Measurements from ENCODE around the gene SLC18A2.

Gene SLC18A2

GRCh38 chr10:117260084-117260483 is 19.2 kb downstream of the SLC18A2 start:
- Histone ChIP-seq H3K4me1 (no peaks in the 10 kb centered on the region), H3K27me3 (peaks cover 0 to 43% of the 10 kb centered on the region in 2 donors), H3K9me3 (no peaks in the 10 kb centered on the region), H3K4me3 (no peak overlapping the region), H3K27ac (no peak overlapping the region), H3K36me3 (no peaks in the 10 kb centered on the region)
- no peak for TF ChIP-seq CTCF (IDR thresholded peaks at IDR 0.05)
- intact Hi-C loops (cut with DNase I; ENCODE audit: low total_unique reads), result no loop called here
- no peak for DNase-seq

- Histone ChIP-seq H3K36me3 (no peaks in the 10 kb centered on the region), H3K4me3 (no peak overlapping the region), H3K27me3 (peaks cover 0 to 40% of the 10 kb centered on the region in 2 donors), H3K27ac (no peak overlapping the region), H3K9me3 (no peaks in the 10 kb centered on the region), H3K4me1 (no peaks in the 10 kb centered on the region)
- DNase-seq, result no peak
- intact Hi-C loops (cut with DNase I; ENCODE audit: low total_unique reads), result no loop called here
- TF ChIP-seq CTCF (IDR thresholded peaks at IDR 0.05), result no peak
These were observed 20.6 kb downstream of the SLC18A2 start for GRCh38 chr10:117261501-117261900.

- no peak for DNase-seq
- no peak for TF ChIP-seq CTCF (IDR thresholded peaks at IDR 0.05)
- H3K9me3 ChIP-seq, result no peaks in the 10 kb centered on the region
- intact Hi-C loops (cut with DNase I; ENCODE audit: low total_unique reads), result no loop called here
- H3K27me3 ChIP-seq, result peaks cover 0 to 38% of the 10 kb centered on the region in 2 donors
- no peaks in the 10 kb centered on the region for H3K4me1 ChIP-seq
- H3K4me3 ChIP-seq, result no peak overlapping the region
- no peak overlapping the region for H3K27ac ChIP-seq
- no peaks in the 10 kb centered on the region for H3K36me3 ChIP-seq
These were observed 21.5 kb downstream of the SLC18A2 start for GRCh38 chr10:117262291-117262902.

- Histone ChIP-seq H3K9me3 (no peaks in the 10 kb centered on the region), H3K27ac (no peak overlapping the region)
These were observed 22.0 kb downstream of the SLC18A2 start for GRCh38 chr10:117262903-117263293.

GRCh38 chr10:117264782-117265181 is 23.9 kb downstream of the SLC18A2 start:
- Histone ChIP-seq H3K27me3 (peaks cover 0 to 33% of the 10 kb centered on the region in 2 donors), H3K4me3 (no peak overlapping the region), H3K27ac (no peak overlapping the region), H3K9me3 (no peaks in the 10 kb centered on the region), H3K4me1 (no peaks in the 10 kb centered on the region), H3K36me3 (no peaks in the 10 kb centered on the region)
- no peak for TF ChIP-seq CTCF (IDR thresholded peaks at IDR 0.05)
- no peak for DNase-seq
- intact Hi-C loops (cut with DNase I; ENCODE audit: low total_unique reads), result no loop called here

More at GRCh38 chr10:117262903-117263293, 22.0 kb downstream of the SLC18A2 start:
- H3K36me3 ChIP-seq, result no peaks in the 10 kb centered on the region
- H3K4me1 ChIP-seq, result no peaks in the 10 kb centered on the region
- no peak for DNase-seq
- TF ChIP-seq CTCF (IDR thresholded peaks at IDR 0.05), result no peak
- H3K4me3 ChIP-seq, result no peak overlapping the region
- peaks cover 0 to 38% of the 10 kb centered on the region in 2 donors for H3K27me3 ChIP-seq
- intact Hi-C loops (cut with DNase I; ENCODE audit: low total_unique reads), result no loop called here

GRCh38 chr10:117266400-117266799 is 25.5 kb downstream of the SLC18A2 start:
- no peaks in the 10 kb centered on the region for H3K4me1 ChIP-seq

More at GRCh38 chr10:117266400-117266799, 25.5 kb downstream of the SLC18A2 start:
- intact Hi-C loops (cut with DNase I; ENCODE audit: low total_unique reads), result no loop called here
- Histone ChIP-seq H3K9me3 (no peaks in the 10 kb centered on the region), H3K36me3 (no peaks in the 10 kb centered on the region), H3K4me3 (no peak overlapping the region), H3K27ac (no peak overlapping the region), H3K27me3 (peaks cover 0 to 24% of the 10 kb centered on the region in 2 donors)
- no peak for TF ChIP-seq CTCF (IDR thresholded peaks at IDR 0.05)
- no peak for DNase-seq

Measured in tibial artery (tissue), 4 donors.